Measurements from ENCODE around the gene INPP5E.

DNA sequence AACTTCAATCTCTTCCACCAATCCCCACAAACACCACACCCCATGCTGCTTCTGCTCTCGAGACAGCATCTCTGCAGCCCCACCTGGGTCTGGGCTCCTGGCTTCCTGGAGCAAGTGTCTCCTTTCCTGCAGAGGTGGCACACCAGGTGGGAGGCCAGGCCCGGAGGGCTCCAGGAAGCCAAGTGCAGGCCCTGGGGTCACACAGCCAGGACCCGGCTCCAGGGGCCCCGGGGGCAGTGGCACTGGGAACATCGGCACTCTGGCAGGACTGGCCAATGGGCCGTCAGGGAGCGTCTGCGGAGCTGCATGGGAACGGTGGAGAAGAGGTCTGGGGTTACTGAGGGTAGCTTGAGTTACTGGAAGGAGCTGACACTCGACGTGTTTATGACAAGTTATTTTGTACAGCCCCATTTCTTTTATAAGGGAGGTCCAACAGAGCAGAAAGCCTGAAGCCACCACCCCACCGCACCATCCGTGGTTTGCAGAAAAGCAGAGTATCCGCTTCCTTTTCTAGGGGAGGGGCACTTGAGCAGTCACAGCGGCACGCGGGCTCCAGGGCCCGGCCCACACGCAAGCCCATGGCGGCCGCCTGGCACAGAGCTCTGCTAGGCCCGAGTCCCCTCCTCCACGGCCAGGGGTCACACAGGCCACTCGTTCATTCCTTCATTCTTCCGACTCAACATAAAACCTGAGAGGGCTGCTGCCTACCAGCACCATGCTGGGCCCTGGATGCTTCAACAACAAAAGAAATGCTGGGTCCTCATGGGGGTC lies 14.6 kb upstream of the INPP5E start:
- TF ChIP-seq POLR2A (IDR thresholded peaks at IDR 0.05), result no peak
- TF ChIP-seq, protein P1, sequence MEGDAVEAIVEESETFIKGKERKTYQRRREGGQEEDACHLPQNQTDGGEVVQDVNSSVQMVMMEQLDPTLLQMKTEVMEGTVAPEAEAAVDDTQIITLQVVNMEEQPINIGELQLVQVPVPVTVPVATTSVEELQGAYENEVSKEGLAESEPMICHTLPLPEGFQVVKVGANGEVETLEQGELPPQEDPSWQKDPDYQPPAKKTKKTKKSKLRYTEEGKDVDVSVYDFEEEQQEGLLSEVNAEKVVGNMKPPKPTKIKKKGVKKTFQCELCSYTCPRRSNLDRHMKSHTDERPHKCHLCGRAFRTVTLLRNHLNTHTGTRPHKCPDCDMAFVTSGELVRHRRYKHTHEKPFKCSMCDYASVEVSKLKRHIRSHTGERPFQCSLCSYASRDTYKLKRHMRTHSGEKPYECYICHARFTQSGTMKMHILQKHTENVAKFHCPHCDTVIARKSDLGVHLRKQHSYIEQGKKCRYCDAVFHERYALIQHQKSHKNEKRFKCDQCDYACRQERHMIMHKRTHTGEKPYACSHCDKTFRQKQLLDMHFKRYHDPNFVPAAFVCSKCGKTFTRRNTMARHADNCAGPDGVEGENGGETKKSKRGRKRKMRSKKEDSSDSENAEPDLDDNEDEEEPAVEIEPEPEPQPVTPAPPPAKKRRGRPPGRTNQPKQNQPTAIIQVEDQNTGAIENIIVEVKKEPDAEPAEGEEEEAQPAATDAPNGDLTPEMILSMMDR (IDR thresholded peaks at IDR 0.05), result no peak

Data from uterus (tissue), 2 donors.